WTC11 (cell line): Measurements from ENCODE around the gene GRAMD1B. TPM values are rescaled to one million over a fixed set of nuclear protein-coding genes. Genes with fewer than 3 reads are reported as not detected.

Experiments
- ATAC-seq: fragments of 200-7000 bp; cut with Tn5 transposase; 2 replicates; pipeline ENCODE4 v1.10.0; 2021; ENCODE audit warnings: mild to moderate bottlenecking, moderate library complexity
- CTCF ChIA-PET: fragments of 300-600 bp; sonication (Branson Sonifier 250); formaldehyde crosslinking; loops from one replicate; lab custom pipeline; 2021; ENCODE audit warnings: antibody characterized with exemption; lab: Charles Lee
- POLR2A ChIA-PET: fragments of 350-600 bp; sonication (Branson Sonifier 250); formaldehyde crosslinking; loops from one replicate; lab custom pipeline; 2021; ENCODE audit warnings: antibody characterized with exemption; lab: Charles Lee
- DNase-seq: peaks from one replicate; pipeline ENCODE4 v3.0.0; 2021; ENCODE audit warnings: low spot score
- H3K27ac Mint-ChIP-seq: 2 replicates; pipeline ENCODE4 v1.8.0; 2021; ENCODE audit warnings: mixed read lengths
- H3K27me3 Mint-ChIP-seq: 2 replicates; pipeline ENCODE4 v1.8.0; 2021; ENCODE audit warnings: low read depth, mild to moderate bottlenecking, moderate library complexity, mixed read lengths
- H3K36me3 Mint-ChIP-seq: 2 replicates; pipeline ENCODE4 v1.8.0; 2021; ENCODE audit warnings: mixed read lengths
- H3K4me1 Mint-ChIP-seq: 2 replicates; pipeline ENCODE4 v1.8.0; 2022; ENCODE audit warnings: mixed read lengths
- H3K4me3 Mint-ChIP-seq: 2 replicates; pipeline ENCODE4 v1.8.0; 2021; ENCODE audit warnings: mild to moderate bottlenecking, moderate library complexity, mixed read lengths
- H3K9me3 Mint-ChIP-seq: 2 replicates; pipeline ENCODE4 v1.8.0; 2021; ENCODE audit warnings: mixed read lengths
- ELF4 ChIP-seq: sonication (generic); formaldehyde crosslinking; IDR thresholded peaks from 2 replicates; pipeline ENCODE4 v1.8.1; 2022; ENCODE audit warnings: low read depth, mild to moderate bottlenecking, moderate library complexity, missing genetic modification reagents
- ESRRA ChIP-seq: sonication (generic); formaldehyde crosslinking; IDR thresholded peaks from 2 replicates; pipeline ENCODE4 v1.8.1; 2022; ENCODE audit warnings: mild to moderate bottlenecking, missing genetic modification reagents, borderline replicate concordance
- GRHL2 ChIP-seq: fragments of 250-450 bp; sonication (Bioruptor Pico); IDR thresholded peaks from 2 replicates; pipeline ENCODE4 v1.8.0; 2022; ENCODE audit warnings: mild to moderate bottlenecking, moderate library complexity; ENCODE audit not compliant: insufficient replicate concordance, severe bottlenecking
- IRF2 ChIP-seq: sonication (generic); formaldehyde crosslinking; IDR thresholded peaks from 2 replicates; pipeline ENCODE4 v1.8.0; 2022; ENCODE audit warnings: low read depth, missing genetic modification reagents, borderline replicate concordance
- KAT7 ChIP-seq: sonication (generic); formaldehyde crosslinking; IDR thresholded peaks from 2 replicates; pipeline ENCODE4 v1.8.1; 2023; ENCODE audit warnings: missing genetic modification reagents, mild to moderate bottlenecking, borderline replicate concordance
- NFE2L1 ChIP-seq: sonication (generic); formaldehyde crosslinking; IDR thresholded peaks from 2 replicates; pipeline ENCODE4 v1.8.1; 2023; ENCODE audit warnings: missing genetic modification reagents
- NR2C2 ChIP-seq: sonication (generic); formaldehyde crosslinking; IDR thresholded peaks from 2 replicates; pipeline ENCODE4 v1.8.0; 2022; ENCODE audit warnings: mild to moderate bottlenecking, missing genetic modification reagents
- OVOL2 ChIP-seq: fragments of 250-450 bp; sonication (Bioruptor Pico); IDR thresholded peaks from 2 replicates; pipeline ENCODE4 v1.9.0; 2021; ENCODE audit warnings: mild to moderate bottlenecking, borderline replicate concordance
- SMAD3 ChIP-seq: sonication (generic); formaldehyde crosslinking; IDR thresholded peaks from 2 replicates; pipeline ENCODE4 v1.8.0; 2022; ENCODE audit warnings: missing genetic modification reagents, mild to moderate bottlenecking, borderline replicate concordance
- SP1 ChIP-seq: sonication (generic); formaldehyde crosslinking; conservative IDR thresholded peaks from 2 replicates; pipeline ENCODE4 v1.8.1; 2022; ENCODE audit warnings: missing genetic modification reagents
- TEAD4 ChIP-seq: sonication (generic); formaldehyde crosslinking; IDR thresholded peaks from 2 replicates; pipeline ENCODE4 v1.8.0; 2022; ENCODE audit warnings: mild to moderate bottlenecking, missing genetic modification reagents
- ZNF121 ChIP-seq: sonication (generic); formaldehyde crosslinking; IDR thresholded peaks from 2 replicates; pipeline ENCODE4 v1.8.0; 2023; ENCODE audit warnings: missing genetic modification reagents
- ZNF219 ChIP-seq: sonication (generic); formaldehyde crosslinking; IDR thresholded peaks from 2 replicates; pipeline ENCODE4 v1.8.0; 2023; ENCODE audit warnings: missing genetic modification reagents, mild to moderate bottlenecking, borderline replicate concordance
- ZNF396 ChIP-seq: fragments of 250-450 bp; sonication (Bioruptor Pico); IDR thresholded peaks from 2 replicates; pipeline ENCODE4 v1.8.0; 2021; ENCODE audit warnings: mild to moderate bottlenecking, moderate library complexity, borderline replicate concordance
- ZNF423 ChIP-seq: fragments of 250-450 bp; sonication (Bioruptor Pico); IDR thresholded peaks from 2 replicates; pipeline ENCODE4 v2.1.2; 2022; ENCODE audit warnings: mild to moderate bottlenecking, moderate library complexity
- total RNA-seq: library from RNA; stranded (reverse); gene quantifications from 3 replicates; pipeline ENCODE4 v1.2.3, GENCODE V29; 2021
- TF ChIP-seq, protein P1 (sequence below): fragments of 250-450 bp; sonication (Bioruptor Pico); IDR thresholded peaks from 2 replicates; pipeline ENCODE4 v2.1.2; 2022; ENCODE audit warnings: mild to moderate bottlenecking, moderate library complexity
- TF ChIP-seq, protein P2 (sequence below): sonication (generic); formaldehyde crosslinking; IDR thresholded peaks from 2 replicates; pipeline ENCODE4 v1.8.1; 2022; ENCODE audit warnings: mild to moderate bottlenecking, missing genetic modification reagents, moderate library complexity, borderline replicate concordance
- TF ChIP-seq, protein P3 (sequence below): sonication (generic); formaldehyde crosslinking; IDR thresholded peaks from 2 replicates; pipeline ENCODE4 v1.8.0; 2022; ENCODE audit warnings: mild to moderate bottlenecking, missing genetic modification reagents
- TF ChIP-seq, protein P4 (sequence below): sonication (generic); formaldehyde crosslinking; IDR thresholded peaks from 2 replicates; pipeline ENCODE4 v1.8.1; 2023; ENCODE audit warnings: mild to moderate bottlenecking, missing genetic modification reagents, moderate library complexity
- TF ChIP-seq, protein P5 (sequence below): sonication (generic); formaldehyde crosslinking; conservative IDR thresholded peaks from 2 replicates; pipeline ENCODE4 v1.8.1; 2023; ENCODE audit warnings: mild to moderate bottlenecking, low read depth, missing genetic modification reagents, moderate library complexity
- TF ChIP-seq, protein P6 (sequence below): fragments of 250-450 bp; sonication (Bioruptor Pico); IDR thresholded peaks from 2 replicates; pipeline ENCODE4 v1.8.0; 2021; ENCODE audit warnings: mild to moderate bottlenecking
- TF ChIP-seq, protein P7 (sequence below): sonication (generic); formaldehyde crosslinking; IDR thresholded peaks from 2 replicates; pipeline ENCODE4 v1.8.0; 2023; ENCODE audit warnings: missing genetic modification reagents
- TF ChIP-seq, protein P8 (sequence below): fragments of 200-600 bp; IDR thresholded peaks from 2 replicates; pipeline ENCODE4 v1.8.0; 2022; ENCODE audit warnings: antibody characterized with exemption

GRAMD1B gene
- total RNA-seq, 1 experiment from 2014 or later = 31.5 TPM

DNA sequence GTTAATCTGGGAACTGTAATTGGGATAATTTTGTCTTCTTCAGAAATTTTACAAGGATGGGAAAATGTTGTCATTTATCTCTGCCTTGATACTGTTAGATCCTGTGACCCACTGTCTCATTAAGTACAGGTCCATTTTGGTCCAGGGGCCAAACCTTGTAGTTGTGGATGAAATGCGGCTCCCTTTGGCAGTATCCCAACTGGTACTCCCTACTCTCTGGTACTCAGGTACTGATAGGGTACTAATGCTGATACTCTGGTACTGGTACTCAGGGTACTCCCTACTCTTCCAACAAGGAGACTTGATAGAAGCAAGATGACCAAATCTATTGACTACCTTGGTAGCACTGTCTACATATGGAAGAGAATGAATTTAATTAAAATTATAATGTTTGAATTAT lies 97.9 kb downstream of the GRAMD1B start:
- CTCF ChIA-PET = interaction anchor here (0.8 to 1.6 kb wide), 4 partner anchors 12 to 33 kb away, joined by 3 to 10 read pairs (median 4); no protein-coding TSS in a partner anchor
- H3K9me3 Mint-ChIP-seq = no peaks in the 10 kb centered on the region
- POLR2A ChIA-PET = no interaction called here
- H3K27me3 Mint-ChIP-seq = no peaks in the 10 kb centered on the region
- H3K4me3 Mint-ChIP-seq = no peak overlapping the region
- no peaks in the 10 kb centered on the region for H3K36me3 Mint-ChIP-seq
- H3K27ac Mint-ChIP-seq = no peak overlapping the region
- ATAC-seq (no peak), DNase-seq (no peak)
- TF ChIP-seq ZNF423 (CRISPR knock-in tag) (peak; percentile 46; the same call in 1 of the 2 replicates), NFE2L1 (CRISPR knock-in tag) (no peak), ZNF396 (CRISPR knock-in tag) (peak; percentile 75; the same call in 1 of the 2 replicates)
- TF ChIP-seq, protein P1, sequence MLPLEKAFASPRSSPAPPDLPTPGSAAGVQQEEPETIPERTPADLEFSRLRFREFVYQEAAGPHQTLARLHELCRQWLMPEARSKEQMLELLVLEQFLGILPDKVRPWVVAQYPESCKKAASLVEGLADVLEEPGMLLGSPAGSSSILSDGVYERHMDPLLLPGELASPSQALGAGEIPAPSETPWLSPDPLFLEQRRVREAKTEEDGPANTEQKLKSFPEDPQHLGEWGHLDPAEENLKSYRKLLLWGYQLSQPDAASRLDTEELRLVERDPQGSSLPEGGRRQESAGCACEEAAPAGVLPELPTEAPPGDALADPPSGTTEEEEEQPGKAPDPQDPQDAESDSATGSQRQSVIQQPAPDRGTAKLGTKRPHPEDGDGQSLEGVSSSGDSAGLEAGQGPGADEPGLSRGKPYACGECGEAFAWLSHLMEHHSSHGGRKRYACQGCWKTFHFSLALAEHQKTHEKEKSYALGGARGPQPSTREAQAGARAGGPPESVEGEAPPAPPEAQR = peak; percentile 82; the same call in 1 of the 2 replicates
- TF ChIP-seq, protein P2, sequence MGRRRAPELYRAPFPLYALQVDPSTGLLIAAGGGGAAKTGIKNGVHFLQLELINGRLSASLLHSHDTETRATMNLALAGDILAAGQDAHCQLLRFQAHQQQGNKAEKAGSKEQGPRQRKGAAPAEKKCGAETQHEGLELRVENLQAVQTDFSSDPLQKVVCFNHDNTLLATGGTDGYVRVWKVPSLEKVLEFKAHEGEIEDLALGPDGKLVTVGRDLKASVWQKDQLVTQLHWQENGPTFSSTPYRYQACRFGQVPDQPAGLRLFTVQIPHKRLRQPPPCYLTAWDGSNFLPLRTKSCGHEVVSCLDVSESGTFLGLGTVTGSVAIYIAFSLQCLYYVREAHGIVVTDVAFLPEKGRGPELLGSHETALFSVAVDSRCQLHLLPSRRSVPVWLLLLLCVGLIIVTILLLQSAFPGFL = no peak
- TF ChIP-seq, protein P3, sequence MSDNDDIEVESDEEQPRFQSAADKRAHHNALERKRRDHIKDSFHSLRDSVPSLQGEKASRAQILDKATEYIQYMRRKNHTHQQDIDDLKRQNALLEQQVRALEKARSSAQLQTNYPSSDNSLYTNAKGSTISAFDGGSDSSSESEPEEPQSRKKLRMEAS (CRISPR knock-in tag) = no peak
- TF ChIP-seq, protein P4, sequence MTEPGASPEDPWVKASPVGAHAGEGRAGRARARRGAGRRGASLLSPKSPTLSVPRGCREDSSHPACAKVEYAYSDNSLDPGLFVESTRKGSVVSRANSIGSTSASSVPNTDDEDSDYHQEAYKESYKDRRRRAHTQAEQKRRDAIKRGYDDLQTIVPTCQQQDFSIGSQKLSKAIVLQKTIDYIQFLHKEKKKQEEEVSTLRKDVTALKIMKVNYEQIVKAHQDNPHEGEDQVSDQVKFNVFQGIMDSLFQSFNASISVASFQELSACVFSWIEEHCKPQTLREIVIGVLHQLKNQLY = no peak
- H3K4me1 Mint-ChIP-seq = peaks cover 61% of the 10 kb centered on the region

DNA sequence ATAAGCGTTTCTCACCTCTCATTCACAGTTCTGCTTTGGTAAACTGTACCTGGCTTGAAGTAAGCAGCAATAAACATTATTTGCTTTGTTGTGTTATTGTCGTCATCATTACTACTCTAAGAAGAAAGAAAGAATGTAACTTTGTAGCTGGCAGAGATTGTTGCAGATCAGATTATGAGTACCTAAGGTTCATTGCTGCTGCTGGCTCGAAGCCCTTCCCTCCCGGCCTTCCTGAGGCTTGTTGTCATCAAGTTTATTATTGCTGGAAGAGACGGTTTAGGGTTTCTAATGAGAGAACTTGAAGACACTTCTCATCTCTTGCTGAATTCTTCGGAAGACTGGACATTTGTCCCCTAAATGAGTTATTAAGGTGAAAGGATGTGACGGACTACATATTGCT lies 101.3 kb downstream of the GRAMD1B start:
- Mint-ChIP-seq H3K27me3 (no peaks in the 10 kb centered on the region), H3K4me1 (peaks cover 56% of the 10 kb centered on the region), H3K9me3 (no peaks in the 10 kb centered on the region), H3K36me3 (no peaks in the 10 kb centered on the region), H3K27ac (peak overlapping the region; percentile 34; the same call in 1 of the 2 replicates), H3K4me3 (no peak overlapping the region)
- ATAC-seq = no peak
- no peak for DNase-seq
- no peak for TF ChIP-seq NR2C2
- TF ChIP-seq OVOL2 (CRISPR knock-in tag) = no peak
- no peak for TF ChIP-seq TEAD4 (CRISPR knock-in tag)
- TF ChIP-seq, protein P3 (CRISPR knock-in tag) = no peak
- TF ChIP-seq SP1 = no peak
- no peak for TF ChIP-seq GRHL2 (CRISPR knock-in tag)
- TF ChIP-seq, protein P2 = no peak
- no peak for TF ChIP-seq ZNF219 (CRISPR knock-in tag)
- TF ChIP-seq ESRRA = no peak
- TF ChIP-seq, protein P5, sequence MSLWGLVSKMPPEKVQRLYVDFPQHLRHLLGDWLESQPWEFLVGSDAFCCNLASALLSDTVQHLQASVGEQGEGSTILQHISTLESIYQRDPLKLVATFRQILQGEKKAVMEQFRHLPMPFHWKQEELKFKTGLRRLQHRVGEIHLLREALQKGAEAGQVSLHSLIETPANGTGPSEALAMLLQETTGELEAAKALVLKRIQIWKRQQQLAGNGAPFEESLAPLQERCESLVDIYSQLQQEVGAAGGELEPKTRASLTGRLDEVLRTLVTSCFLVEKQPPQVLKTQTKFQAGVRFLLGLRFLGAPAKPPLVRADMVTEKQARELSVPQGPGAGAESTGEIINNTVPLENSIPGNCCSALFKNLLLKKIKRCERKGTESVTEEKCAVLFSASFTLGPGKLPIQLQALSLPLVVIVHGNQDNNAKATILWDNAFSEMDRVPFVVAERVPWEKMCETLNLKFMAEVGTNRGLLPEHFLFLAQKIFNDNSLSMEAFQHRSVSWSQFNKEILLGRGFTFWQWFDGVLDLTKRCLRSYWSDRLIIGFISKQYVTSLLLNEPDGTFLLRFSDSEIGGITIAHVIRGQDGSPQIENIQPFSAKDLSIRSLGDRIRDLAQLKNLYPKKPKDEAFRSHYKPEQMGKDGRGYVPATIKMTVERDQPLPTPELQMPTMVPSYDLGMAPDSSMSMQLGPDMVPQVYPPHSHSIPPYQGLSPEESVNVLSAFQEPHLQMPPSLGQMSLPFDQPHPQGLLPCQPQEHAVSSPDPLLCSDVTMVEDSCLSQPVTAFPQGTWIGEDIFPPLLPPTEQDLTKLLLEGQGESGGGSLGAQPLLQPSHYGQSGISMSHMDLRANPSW = no peak
- TF ChIP-seq, protein P6, sequence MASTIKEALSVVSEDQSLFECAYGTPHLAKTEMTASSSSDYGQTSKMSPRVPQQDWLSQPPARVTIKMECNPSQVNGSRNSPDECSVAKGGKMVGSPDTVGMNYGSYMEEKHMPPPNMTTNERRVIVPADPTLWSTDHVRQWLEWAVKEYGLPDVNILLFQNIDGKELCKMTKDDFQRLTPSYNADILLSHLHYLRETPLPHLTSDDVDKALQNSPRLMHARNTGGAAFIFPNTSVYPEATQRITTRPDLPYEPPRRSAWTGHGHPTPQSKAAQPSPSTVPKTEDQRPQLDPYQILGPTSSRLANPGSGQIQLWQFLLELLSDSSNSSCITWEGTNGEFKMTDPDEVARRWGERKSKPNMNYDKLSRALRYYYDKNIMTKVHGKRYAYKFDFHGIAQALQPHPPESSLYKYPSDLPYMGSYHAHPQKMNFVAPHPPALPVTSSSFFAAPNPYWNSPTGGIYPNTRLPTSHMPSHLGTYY (CRISPR knock-in tag) = no peak
- no peak for TF ChIP-seq KAT7
- TF ChIP-seq IRF2 (CRISPR knock-in tag) = no peak
- TF ChIP-seq SMAD3 = no peak
- TF ChIP-seq ZNF121 (CRISPR knock-in tag) = no peak
- no peak for TF ChIP-seq ELF4
- TF ChIP-seq, protein P7, sequence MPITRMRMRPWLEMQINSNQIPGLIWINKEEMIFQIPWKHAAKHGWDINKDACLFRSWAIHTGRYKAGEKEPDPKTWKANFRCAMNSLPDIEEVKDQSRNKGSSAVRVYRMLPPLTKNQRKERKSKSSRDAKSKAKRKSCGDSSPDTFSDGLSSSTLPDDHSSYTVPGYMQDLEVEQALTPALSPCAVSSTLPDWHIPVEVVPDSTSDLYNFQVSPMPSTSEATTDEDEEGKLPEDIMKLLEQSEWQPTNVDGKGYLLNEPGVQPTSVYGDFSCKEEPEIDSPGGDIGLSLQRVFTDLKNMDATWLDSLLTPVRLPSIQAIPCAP (CRISPR knock-in tag) = no peak
- TF ChIP-seq, protein P8, sequence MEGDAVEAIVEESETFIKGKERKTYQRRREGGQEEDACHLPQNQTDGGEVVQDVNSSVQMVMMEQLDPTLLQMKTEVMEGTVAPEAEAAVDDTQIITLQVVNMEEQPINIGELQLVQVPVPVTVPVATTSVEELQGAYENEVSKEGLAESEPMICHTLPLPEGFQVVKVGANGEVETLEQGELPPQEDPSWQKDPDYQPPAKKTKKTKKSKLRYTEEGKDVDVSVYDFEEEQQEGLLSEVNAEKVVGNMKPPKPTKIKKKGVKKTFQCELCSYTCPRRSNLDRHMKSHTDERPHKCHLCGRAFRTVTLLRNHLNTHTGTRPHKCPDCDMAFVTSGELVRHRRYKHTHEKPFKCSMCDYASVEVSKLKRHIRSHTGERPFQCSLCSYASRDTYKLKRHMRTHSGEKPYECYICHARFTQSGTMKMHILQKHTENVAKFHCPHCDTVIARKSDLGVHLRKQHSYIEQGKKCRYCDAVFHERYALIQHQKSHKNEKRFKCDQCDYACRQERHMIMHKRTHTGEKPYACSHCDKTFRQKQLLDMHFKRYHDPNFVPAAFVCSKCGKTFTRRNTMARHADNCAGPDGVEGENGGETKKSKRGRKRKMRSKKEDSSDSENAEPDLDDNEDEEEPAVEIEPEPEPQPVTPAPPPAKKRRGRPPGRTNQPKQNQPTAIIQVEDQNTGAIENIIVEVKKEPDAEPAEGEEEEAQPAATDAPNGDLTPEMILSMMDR = no peak
- CTCF ChIA-PET = interaction anchor here (1.0 to 2.6 kb wide), 7 partner anchors 12 to 109 kb away, joined by 3 to 12 read pairs (median 4); no protein-coding TSS in a partner anchor
- POLR2A ChIA-PET = no interaction called here
